NCI-H2029 (cell line): ENCODE measurements around the gene AK8.
A peak's percentile ranks its signal among the peaks of the same experiment; 100 is the strongest.

Experiments
- DNase-seq: peaks from one replicate; lab custom pipeline; 2025; lab: John Stamatoyannopoulos, UW

AK8 gene

DNA sequence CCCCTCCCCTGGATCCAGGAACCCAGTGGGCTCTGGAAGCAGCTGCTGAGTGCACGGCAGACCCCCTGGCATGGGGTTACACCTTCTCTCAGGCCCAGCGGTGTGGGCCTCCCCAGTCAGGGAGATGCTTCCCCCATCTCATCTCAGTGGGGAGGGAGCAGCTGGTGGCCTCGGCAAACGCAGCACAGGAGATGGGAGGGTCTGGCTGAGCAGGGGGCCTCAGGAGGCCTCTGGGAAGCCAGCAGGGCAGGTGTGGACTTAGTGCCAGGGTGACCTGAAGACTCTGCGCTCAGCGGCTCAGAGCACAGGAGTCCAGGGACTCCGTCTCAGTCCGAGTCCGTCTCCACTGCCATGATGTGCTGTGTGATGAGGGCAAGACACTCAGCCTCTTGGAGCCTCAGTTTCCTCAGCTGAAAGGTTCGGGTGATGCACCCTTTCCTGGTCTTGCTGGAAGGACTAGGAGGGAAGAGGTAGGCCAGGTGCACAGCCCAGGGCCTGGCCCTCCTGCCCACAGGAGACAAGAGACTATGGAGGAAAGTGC, 107.2 kb downstream of the AK8 start:
- no peak for DNase-seq

DNA sequence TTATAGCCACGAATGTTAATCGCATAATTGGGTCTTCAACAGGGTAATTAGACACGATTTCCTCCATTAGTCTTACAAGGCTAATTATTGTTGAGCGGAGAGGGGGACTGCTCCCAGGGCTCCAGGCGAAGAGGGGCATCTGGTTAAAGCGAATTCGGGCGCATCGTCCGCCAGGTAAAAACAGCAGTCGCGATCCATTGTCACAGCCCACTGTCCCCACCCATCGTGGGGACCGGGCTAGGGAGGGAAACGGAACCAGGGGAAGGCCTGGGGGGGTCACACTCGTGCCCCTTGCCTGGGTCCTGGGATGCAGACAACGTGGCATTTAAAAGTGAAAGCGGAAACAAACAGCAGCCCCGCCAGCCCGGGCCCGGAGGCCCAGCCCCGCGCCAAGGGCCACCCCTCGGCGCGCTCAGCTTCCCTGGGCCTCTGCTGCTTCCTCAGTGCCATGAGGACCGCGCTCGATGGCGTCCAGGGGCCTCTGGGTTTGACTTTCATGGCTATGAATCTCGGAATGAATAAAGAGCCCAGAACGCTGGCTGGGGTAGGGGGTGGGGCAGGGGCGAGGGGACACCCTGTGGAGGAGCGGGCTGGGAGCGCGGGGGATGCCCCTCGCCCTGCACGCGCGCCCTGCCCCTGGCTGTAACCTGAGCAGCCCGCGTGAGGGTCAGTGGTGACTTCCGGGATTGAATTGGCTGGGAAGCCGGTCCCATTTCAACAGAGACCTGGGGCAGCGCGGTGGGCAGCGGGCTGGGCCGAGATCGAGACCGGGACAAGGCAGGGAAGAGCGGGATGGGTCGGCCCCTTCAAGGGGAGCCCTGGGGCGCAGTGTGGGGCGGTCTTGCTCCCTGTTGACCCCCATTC, 107.9 kb downstream of the AK8 start:
- DNase-seq, result peak; percentile 57

DNA sequence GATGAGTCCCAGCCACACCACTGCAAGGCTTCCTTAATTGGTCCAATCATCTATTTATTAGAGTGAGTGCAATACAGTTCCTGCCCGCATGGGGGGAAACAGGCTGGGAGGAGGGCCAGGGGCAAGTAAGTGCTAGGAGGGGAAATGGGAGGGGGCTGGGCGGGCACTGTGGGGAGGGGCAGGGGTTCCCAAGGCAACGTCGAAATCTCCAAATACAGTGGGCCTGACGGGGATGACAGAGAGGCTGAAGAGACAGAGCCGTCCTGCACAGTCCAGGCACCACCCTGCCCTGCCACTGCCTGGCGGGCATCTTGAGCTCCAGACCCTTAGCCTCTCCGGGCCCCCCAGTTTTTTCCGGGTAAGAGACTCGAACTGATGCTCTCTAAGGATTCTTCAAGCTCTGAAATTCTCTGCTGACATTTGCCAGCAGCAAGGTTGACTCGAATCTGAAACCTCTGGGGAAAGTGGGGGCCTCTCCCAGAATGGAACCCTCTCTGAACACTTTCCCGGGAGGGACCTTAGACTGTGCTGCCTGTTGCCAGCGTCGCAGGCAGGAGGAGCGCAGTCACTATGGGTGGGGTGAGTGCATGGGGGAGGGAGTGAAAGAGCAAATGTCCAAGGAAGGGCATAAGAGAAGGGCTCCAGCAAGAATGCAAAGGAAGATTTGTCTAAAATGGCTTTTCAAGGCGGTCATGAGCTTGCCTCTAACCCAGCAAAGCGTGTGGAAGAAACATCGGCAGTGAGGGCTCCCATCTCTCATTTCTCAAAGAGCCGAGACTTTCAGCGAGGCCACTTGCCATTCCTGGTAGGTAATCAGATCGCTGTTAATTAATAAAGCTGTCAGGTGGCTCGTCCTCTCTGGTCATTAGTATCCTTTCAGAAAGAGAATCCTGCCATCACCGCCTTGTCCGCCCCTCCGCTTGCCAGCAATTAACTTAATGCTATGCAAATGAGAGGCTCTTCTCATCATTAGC, 108.9 kb downstream of the AK8 start:
- DNase-seq, result peak; percentile 76

DNA sequence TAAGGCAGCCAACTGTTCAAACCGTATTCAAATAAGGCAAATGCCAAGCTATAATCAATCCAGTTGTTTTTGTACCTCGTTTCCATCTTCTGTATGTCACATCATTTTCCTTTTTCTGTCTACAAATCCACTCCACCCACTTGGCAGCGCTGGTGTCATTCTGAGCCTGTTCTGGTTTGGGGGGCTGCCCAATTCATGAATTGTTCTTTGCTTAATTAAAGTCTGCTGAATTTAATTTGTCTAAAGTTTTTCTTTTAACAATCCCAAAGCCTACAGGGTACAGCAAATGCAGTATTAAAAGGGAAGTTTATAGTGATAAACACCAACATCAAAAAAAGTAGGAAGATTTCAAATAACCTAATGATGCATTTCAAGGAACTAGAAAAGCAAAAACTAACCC, 114.5 kb downstream of the AK8 start:
- DNase-seq, result no peak

DNA sequence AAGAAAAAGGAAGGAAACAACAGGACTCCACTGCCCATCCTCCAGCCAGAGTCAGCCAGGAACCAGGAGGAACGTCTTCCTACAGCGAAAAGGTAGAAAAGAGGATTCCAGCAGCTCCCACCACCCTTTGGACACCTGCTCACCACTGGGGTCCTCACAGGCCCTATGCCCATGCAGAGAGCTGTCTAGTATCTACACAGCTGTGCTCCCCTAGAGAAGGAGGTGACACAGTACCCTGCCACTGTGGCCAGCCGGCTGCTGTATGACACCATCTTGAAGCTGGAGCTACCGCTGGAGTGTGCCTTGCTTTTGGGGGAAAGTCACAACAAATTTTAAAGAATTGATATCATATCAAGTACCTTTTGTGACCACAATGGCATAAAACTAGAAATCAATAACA, 115.2 kb downstream of the AK8 start:
- no peak for DNase-seq

DNA sequence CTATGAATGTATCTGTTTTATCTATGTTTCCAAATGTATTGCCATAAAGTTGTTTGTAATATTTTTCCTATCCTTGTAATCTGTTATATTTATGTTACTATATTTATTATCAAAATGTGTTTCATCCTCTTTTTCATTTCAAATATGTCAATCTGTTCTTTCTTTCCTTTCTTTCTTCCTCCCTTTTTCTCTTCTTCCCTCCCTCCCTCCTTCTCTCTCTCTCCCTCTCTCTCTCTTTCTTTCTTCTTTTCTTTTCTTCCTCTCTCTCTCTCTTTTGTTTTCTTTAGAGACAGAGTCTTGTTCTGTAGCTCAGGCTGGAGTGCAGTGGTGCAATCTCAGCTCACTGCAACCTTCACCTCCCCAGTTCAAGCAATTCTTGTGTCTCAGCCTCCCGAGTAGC, 116.5 kb downstream of the AK8 start:
- no peak for DNase-seq

DNA sequence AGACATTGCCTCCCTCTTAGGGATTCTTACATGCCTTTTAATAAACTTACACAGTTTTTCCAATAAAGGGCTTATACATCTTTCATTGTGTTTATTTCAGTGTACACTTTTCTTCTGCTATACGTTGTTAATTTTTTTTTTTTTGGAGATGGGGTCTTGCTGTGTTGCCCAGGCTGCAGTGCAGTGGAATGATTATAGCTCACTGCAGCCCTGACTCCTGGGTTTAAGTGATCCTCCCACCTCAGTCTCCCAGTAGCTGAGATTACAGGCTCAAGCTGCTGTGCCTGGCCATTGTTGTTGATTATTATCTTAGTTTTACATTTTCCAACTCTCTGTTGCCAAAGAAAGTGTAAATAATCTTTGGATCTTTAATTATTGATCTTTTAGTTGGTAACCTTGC, 118.0 kb downstream of the AK8 start:
- no peak for DNase-seq

DNA sequence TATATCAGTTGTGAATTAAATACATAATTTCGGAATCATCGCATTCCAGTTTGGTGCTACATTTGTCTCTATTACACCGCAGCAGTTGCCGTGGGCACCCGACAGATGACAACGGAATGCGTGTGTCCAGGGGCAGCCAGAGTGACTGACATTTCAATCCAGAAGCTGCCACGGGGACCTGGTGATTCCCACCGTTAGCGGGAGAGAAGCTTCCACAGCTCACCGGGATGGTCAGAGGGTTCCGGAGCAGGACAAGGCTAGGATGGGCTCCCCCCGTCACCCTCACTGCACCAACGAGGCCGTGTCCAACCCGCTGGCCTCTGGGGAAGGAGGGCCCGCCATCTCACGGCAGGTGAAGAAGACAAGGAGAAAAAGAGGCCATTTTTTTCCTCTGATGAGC, 121.1 kb downstream of the AK8 start:
- no peak for DNase-seq

DNA sequence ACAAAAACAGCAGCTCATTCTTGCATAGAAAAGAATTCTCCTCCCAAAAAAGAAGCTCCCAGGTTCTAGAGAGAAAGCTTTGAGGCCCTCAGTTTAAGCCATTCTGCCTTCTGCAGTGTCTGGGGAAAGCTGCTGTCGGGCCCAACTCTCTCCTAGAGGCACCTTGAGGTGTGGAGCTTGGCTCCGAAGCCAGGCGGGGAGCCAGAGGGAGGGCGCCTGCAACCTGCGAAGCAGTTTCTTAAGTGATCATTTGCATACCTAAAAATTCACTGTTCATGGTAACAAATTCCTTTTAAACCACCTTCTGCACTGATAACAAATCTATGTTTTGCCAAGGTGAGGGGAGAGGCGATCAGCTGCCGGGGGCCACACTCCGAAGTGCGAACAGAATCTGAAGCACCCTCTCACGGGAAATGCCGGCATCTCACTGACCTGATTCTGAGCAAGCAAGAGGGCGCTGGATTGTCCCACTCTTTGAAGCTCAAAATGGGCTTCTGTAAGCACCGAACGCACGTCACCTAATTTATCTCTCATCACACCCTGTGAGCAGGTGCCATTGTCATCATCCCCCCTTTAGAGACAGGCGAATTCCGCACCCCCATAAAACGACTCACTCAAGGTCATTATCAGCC, 121.8 kb downstream of the AK8 start:
- DNase-seq, result no peak

DNA sequence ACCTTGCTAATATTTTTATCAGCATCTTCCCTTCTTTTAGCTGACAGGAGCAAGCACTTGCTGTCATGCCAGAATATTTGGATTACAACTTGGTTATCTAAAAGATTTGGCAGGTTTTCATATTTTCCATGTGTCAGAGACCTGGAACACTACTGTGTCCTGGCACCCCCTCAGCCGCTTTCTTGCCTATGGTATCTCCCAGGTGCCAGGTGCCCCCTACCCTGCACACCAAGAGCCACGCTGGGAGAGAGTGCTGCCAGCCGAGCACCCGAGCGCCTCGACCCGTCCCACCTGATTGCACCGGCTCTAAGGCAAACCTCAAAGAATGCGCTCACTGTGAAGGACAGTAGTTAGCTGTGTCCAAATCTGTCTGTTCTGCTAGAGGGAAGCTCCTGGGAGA, 123.0 kb downstream of the AK8 start:
- DNase-seq, result no peak

DNA sequence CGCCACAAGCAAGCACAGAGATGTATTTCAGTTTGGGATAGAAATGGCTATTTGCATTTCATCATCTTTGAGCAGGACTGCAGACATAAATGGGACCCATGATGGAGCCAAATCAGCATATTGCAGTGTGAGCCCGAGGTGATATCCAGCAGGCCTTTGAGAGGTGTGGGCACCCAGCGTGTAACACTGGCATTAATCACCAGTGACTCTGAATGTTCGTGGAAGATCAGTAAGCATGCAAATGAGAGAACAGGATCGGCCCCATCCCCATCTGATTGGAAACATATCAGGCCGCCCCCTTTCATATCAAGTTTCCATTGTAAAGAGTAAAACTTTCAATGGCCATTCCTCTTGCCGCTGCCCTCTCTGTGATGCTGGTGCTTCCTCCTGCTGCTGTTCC, 123.8 kb downstream of the AK8 start:
- no peak for DNase-seq

DNA sequence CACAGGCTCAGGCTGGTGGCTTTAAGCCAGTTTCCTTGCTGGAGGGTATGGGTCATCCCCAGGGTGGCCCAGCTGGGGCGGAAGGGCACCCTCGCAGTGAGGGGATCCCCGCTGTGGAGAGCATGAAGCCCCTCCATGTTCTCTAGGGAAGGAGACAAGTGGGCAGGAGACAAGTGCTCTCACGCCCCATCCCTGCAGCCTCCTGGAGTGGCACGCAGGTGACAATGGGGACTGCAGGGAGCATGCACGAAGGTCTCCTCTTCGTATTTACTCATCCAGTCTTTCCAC, 124.5 kb downstream of the AK8 start:
- no peak for DNase-seq

DNA sequence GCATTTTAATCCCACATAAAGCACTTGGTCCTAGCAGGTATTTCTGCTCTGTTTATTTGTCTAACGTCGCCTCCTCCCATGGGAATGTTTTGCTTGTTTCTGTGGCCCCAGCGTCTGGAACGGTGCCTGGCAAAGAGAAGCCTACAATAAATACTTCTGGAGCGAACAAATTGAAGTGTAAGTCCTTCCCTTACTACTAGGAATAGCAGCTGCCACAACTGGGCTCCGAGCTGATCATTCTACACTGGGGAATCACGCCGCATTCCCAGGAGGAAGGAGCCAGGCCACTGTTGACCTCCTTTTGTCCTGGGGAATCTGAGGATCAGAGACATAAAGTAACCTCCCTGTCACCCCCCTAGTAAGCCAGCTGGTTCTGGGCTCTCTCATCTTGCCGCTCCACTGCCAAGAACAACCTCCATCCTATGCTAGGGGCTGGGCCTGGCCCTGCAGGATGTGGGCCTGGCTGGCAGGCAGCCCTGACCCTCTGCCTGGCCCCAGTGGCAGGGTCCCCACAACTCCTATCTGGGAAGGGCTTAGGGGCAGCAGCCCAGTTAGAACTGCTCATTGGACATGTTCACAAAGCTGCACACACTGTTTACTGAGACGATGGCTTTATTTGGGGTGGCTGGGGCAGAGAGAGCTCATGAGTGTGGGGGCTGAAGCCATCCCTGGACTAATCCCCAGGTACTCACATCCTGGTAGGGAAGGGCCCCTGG, 125.0 kb downstream of the AK8 start:
- DNase-seq, result peak; percentile 31

DNA sequence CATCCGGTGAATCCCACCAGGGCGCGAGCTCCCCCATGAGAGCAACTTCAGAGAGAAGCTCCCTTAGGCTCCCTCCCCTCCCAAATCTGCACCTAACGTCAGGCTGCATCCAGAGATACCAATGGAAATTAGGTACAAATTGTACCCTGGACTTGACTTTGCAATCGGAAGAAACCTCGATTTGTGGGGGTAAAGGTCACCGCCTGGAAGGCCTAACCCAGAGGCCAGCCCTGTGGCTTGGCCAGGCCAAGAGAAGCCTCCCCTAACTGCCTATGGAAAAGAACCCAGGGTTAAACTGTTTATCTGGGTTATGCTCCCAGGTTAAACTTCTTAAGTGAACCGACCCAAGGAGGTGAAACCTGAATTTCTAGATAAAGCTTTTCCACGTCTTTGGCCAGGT, 127.4 kb downstream of the AK8 start:
- no peak for DNase-seq

DNA sequence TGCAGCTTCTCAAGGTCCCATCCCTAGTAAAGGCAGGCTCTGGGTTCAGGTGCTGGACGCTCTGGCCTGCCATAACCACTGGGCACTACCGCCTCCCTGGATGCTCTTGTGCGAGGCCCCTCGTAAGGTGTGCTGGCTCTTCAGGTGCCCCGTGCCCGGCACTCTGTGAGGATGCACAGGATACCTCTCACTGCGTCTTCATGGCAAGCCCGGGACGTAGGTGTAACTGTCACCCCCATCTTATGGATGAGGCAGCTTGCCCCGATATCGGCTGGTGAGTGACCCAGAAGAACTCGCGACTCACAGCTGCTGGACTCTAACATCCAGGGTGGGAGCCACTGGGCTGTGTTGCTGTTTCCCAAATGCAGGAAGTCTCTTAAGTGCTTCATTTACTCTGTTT, 128.8 kb downstream of the AK8 start:
- no peak for DNase-seq

DNA sequence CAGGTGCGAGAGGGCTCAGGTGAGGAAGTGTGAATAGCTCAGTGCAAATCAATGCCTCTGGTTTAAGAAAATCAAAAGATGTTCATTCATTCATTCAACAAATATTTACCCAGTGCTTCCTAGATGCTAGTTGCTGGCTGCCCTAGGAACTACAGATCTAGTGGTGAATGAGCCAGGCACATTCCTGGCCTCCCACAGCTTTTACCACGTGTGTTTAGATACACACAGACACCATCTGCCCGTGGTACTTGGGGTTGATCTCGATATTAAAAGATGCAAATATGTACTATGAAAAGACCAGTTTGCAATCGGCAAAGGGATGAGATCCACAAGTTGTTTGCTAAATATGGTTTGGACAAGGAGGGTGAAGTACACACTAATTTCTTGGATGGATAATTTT, 129.6 kb downstream of the AK8 start:
- no peak for DNase-seq

DNA sequence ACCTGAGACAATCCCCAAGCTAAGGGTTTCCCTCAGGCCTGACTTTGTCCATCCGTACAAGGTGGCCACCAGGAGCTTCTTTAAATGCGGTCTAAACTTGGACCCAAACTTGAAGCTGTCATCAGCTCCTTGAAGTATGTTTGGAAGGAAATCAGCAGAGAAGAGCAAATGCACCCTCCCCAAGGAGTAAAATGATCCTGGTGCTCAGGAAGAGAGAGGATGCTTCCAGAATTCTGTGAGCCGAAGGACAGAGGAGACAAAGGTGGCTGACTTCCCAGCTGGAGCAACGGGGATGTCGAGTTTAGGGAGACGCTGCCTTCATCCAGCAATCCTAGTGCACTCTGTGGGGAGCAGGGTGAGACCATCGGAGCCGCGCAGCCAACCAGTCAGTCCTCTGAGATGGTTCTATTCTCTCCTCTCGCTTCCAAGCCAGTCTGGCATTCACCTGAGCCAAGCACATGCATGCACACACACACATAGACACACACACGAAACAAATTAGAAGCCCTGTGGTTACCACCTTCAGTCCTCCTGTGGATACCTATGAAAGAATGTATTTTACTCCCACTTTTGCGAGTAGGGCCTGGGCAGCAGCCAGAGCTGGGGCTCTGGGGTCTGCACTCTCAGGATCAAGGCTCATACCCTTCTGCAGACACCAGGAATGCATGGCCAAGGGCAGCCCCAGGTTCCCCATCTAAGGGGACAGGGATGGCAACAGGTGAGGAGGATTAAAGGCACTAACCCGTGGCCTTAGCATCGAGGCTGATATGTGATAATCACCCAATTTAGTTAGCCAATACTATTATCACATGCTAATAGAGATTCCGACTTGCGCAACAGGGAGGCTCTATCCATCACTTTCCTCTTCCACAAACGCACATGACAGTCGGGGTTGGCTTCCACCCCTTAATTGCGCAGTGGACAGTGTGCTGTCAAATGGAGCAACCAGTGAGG, 132.1 kb downstream of the AK8 start:
- DNase-seq, result no peak

DNA sequence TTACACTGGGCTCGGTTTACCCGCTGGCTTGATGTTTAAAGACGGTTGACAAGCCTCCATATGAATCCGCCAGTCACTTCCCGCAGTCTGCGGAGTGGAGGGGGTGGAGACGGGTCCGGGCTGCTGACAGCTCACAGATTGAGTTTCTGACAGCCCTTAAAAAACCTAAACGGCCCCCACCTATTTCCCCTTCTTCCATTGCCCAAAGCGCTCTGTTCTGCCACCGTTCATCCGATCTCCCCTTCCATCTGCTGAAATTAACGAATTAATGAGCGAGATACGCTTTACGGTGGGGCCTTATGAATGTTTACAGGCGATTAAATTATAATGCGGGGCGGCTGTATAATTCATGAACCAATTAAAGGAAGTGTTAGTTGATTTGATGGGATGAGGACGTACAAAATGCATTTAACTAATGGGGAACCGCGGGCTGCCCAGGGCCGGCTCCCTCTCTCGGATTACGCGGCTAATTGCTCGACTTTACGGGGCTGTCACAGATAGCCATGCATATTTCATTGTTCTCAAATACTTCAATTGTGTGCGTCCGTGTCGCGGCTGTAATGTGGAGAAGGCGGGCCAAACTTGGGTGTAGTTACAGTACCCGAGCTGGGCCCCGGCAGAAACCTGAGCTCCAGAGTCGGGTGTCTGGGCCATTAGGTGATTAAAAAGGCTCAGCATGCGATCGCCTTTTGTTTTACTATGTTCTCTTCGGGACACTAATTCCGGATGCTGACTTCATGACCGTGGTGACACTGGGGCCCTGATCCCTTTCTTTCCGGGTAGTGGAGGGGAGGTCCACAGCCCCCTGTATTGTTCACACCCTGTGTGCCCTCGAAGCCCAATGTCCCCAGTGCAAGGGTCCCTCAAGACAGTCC, 133.0 kb downstream of the AK8 start:
- no peak for DNase-seq

DNA sequence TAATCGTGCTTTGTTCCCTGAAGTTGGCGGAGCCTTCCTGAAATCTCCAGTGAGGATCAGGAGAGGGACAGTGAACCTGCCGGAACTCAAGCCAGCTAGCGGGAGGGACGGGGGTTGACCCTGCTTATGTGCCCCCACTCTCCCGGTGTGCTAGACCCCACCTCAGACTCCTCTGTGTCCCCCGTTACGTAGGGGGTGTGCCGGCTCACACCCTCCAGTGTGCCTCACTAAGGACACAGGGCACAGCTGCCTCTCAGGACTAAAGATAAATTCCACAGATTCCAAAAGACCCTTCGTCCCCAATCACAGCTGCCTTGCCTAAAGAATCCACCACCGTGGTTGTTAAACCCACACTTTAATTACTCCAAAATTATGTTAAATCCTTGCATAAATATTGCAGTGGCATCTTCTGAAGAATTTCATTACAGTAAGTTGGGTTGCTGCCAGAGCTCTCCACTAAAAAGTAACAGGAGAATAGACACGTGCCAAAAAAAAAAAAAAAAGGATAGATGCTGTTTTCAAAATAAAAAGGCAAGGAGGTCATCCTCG, 134.1 kb downstream of the AK8 start:
- no peak for DNase-seq
